Measurements from ENCODE around the gene MPG. TPM values are rescaled to one million over a fixed set of nuclear protein-coding genes. Genes with fewer than 3 reads are reported as not detected.

Gene MPG
- total RNA-seq, 2 experiments from 2014 or later = 53.6 to 56.8 TPM

DNA sequence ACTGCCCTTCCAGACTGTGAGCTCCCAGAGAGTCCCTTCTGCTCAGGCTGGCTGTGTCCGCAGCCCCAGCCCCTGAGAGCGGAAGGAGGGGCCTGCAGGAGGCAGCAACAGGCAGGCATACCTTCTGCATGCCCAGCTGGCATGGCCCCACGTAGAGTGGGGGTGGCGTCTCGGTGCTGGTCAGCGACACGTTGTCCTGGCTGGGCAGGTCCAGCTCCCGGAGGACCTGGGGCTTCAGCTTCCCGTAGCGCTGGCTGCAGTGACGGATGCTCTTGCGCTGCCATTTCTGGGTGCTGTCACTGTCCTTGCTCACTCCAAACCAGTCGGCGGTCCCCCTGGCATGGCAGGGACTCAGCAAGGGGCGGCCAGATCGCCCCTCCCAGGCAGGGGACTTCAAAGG, 14.6 kb upstream of the MPG start:
- CTCF ChIA-PET = interaction anchor here (1.0 to 10.9 kb wide), 4 partner anchors 32 to 118 kb away, joined by 3 to 238 read pairs (median 4); partner anchors contain the start of gene HBQ1
- POLR2A ChIA-PET = no interaction called here

DNA sequence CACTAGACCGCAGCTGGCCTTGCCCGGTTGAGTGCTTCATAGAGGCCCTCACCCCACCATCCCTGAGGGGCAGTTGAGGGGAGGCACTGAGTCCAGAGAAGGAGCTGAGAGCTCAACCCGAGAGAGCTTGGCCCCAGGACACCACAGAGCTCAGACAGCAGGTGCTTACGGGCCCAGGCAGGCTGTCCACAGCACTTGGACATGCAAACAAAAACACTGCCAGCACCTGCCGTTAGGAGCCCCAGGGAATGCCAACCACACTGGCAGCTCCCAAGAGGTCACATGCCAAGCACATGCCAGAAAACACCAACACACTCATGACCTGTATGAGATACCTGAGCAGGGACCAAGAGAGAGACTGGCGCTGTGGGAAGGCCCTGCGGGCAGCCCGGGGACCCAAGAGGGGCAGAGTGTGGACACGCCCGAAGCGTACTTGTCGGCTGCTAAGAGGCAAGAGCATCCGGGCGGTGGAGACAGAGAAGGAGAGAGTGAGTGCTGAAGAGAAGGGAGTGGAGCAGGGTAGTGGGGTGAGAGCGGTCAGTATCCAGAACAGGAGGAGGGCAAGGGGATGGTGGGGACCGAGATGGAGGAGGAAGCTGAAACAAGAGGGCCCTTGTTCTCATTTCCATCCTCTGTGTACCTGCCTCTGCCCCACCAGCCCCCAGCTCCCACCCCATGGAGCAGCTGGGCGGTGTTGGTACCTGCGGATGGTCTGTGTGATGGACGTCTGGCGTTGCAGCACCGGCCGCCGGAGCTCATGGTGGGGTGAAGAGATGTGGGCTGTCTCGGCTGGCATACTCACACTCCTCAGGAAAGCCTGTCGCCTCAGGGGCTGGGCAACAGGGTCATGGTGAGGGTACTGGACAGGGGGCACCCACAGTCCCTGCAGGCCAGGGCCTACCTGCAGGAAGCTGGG, 13.8 kb upstream of the MPG start:
- POLR2A ChIA-PET = interaction anchor here (0.5 kb wide), 1 partner anchor 164 kb away, joined by 3 read pairs; no protein-coding TSS in a partner anchor
- CTCF ChIA-PET = interaction anchor here (1.0 to 10.9 kb wide), 9 partner anchors 8 to 118 kb away, joined by 4 to 238 read pairs (median 14); partner anchors contain the start of genes HBQ1 and MPG

DNA sequence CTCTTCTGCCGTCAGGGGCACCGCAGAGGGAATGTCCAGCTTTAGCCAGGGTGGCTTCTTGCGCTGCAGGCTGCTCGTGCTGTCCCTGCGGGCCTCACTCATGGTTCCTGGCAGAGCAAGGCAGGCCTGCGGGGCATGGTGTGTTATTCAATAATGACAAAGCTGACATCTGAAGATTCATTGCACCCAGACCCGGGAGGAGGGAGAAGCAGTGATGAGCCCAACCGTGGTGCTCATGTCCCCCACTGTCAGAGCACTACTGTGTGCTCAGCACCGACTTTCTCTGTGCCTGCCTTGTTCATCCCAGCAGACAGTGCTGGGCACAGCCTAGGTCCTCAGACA, 13.1 kb upstream of the MPG start:
- CTCF ChIA-PET = interaction anchor here (1.0 to 10.9 kb wide), 9 partner anchors 9 to 117 kb away, joined by 5 to 238 read pairs (median 14); partner anchors contain the start of genes HBQ1 and MPG
- POLR2A ChIA-PET = no interaction called here

DNA sequence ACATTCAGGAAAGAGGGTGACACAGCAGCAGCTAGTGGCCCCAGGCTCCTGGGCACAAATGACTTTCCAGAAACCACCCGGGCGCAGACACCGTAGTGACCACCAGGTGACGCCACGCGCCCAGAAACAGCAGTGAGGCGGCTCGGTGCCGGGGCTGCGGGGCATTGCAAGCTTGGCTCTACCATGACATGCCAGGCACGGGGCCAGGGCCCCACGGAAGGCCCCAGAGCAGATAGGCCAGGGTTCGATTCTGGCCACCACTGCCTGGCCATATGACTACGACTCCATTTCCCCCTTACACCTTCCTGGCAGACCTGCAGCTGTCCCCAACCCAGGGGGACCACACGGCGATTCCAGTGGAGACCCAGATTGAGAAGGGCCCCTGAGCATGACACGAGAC, 12.3 kb upstream of the MPG start:
- POLR2A ChIA-PET = interaction anchor here (0.9 to 1.4 kb wide), 2 partner anchors 12 to 31 kb away, joined by 3 to 4 read pairs; partner anchors contain the start of gene MPG
- CTCF ChIA-PET = interaction anchor here (0.5 to 10.9 kb wide), 19 partner anchors 9 to 536 kb away, joined by 3 to 238 read pairs (median 7); partner anchors contain the start of genes HBQ1 and MPG

DNA sequence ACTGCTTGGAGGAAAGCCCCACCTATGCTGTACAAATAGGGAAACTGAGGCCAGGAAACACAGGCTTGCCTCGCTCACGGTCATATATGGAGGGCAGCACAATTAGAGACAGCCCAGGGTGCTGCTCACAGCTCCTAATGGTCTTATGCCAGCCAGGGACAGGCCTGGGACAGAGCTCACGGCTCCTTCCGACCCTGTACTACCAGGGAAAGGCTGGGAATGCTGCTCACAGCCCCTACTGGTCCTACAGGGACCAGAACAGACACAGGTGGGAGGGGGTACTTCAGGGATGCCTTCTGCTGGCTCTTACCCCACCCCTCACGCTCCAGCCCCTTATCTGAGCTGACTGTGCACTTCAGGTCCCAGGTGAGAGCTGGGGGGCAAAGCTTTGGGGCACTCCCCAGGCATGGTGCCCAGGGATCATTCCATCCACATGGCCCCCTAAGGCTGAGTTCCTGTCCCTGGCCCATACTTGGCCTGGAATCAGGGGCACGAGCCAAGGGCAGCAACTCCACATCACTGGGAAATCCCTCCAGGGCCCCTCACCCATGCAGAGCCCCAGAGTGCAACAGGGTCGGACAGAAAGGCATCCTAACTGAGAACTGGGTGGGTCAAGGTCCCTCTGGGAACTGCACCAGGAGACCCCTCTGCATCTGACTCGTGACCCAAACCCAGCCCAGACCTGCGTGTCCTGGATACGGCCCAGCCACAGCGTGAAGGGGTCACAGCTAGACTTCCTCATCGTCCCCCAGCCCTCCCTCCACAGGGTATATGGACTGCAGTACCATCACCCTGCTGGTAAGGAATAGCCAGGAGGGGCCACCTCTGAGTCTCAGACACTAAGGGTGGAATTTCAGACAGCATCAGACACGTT, 11.5 kb upstream of the MPG start:
- CTCF ChIA-PET = interaction anchor here (0.7 to 10.9 kb wide), 17 partner anchors 8 to 301 kb away, joined by 3 to 238 read pairs (median 7); partner anchors contain the start of genes HBQ1 and MPG
- POLR2A ChIA-PET = interaction anchor here (0.9 to 1.4 kb wide), 2 partner anchors 11 to 30 kb away, joined by 3 to 4 read pairs; partner anchors contain the start of gene MPG

DNA sequence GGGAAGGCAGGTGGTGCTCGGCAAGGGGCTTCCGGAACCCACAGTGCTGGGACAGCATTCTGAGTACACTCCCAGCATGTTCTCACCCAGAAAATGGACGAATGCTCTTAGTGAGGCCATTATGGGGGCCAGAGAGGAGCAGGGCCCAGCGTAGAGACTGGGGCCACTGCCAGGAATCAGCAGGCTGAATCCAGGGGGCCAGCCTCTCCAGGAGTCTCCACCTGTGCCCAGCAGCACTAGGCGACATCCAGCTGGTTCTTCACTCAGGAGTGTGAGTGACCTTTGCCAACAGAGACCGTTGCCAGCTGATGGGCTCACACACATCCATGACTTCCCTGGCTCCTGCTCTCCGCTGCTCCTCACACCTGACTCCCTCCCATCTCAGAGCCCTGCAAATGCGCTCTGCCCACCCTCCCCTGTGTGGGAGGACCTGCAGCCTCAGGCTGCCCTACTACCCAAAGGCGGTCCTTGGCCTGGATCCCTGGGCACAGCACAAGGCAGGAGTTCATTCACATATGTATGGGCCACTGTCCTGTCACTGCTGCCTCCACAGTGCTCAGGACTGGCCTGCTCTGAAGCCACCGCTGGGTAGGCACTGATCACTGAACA, 10.7 kb upstream of the MPG start:
- ChIA-PET POLR2A (no interaction called here), CTCF (interaction anchor here (10.9 kb wide), 1 partner anchor 28 kb away, joined by 238 read pairs; no protein-coding TSS in a partner anchor)

DNA sequence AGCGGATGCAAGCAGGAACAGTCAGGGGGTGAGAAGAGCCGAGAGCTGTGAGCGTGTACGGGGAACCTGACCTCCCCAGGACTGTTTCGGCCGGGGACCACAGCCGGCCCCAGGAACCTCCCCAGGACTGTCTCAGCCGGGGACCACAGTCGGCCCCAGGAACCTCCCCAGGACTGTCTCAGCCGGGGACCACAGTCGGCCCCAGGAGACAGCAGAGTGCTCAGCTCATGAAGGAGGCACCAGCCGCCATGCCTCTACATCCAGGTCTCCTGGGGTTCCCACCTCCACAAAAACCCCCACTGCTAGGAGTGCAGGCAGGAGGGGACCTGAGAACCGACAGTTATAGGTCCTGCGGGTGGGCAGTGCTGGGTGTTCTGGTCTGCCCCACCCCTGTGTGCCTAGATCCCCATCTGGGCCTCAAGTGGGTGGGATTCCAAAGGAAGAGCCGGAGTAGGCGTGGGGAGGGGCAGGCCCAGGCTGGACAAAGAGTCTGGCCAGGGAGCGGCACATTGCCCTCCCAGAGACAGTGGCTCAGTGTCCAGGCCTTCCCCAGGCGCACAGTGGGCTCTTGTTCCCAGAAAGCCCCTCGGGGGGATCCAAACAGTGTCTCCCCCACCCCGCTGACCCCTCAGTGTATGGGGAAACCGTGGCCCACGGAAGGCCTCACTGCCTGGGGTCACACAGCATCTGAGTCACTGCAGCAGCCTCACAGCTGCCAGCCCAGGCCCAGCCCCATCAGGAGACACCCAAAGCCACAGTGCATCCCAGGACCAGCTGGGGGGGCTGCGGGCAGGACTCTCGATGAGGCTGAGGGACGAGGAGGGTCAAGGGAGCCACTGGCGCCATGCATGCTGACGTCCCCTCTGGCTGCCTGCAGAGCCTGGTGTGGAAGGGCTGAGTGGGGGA, 9.9 kb upstream of the MPG start:
- POLR2A ChIA-PET = interaction anchor here (0.6 to 1.6 kb wide), 2 partner anchors 9 to 109 kb away, joined by 3 to 5 read pairs; partner anchors contain the start of gene MPG

DNA sequence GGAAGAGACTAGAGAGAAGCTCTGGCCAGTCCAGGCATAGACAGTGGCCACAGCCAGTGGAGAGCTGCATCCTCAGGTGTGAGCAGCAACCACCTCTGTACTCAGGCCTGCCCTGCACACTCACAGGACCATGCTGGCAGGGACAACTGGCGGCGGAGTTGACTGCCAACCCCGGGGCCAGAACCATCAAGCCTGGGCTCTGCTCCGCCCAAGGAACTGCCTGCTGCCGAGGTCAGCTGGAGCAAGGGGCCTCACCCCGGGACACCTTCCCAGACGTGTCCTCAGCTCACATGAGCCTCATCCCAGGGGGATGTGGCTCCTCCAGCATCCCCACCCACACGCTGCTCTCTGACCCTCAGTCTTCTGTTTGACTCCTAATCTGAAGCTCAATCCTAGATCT, 8.8 kb upstream of the MPG start:
- CTCF ChIA-PET = interaction anchor here (1.0 to 10.9 kb wide), 2 partner anchors 14 to 26 kb away, joined by 4 to 238 read pairs; no protein-coding TSS in a partner anchor

More for the DNA sequence above, 9.9 kb upstream of the MPG start:
- CTCF ChIA-PET = interaction anchor here (1.0 to 10.9 kb wide), 2 partner anchors 15 to 27 kb away, joined by 4 to 238 read pairs; no protein-coding TSS in a partner anchor

DNA sequence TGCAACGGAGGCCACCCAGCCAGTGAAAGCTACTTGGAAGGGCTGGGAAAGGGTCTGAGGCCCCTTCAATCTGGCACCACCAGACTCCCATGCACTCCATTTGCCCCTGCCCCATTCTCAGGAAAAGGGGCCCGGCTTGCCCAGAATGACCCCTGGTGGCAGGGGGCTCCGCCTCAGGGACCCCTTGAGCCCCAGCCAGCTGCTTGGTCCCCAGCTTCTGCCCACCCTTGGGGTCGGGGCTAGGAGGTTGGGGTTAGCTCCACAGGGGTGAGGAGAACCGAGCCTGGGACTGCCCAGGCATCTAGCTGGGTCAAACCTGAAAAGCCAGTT, 6.8 kb upstream of the MPG start:
- ChIA-PET CTCF (interaction anchor here (0.6 to 10.9 kb wide), 3 partner anchors 24 to 914 kb away, joined by 3 to 238 read pairs (median 5); no protein-coding TSS in a partner anchor), POLR2A (interaction anchor here (0.6 kb wide), 1 partner anchor 77 kb away, joined by 3 read pairs; no protein-coding TSS in a partner anchor)

More for the DNA sequence above, 8.8 kb upstream of the MPG start:
- POLR2A ChIA-PET = interaction anchor here (0.6 to 1.6 kb wide), 3 partner anchors 8 to 108 kb away, joined by 3 to 5 read pairs (median 3); partner anchors contain the start of gene MPG

DNA sequence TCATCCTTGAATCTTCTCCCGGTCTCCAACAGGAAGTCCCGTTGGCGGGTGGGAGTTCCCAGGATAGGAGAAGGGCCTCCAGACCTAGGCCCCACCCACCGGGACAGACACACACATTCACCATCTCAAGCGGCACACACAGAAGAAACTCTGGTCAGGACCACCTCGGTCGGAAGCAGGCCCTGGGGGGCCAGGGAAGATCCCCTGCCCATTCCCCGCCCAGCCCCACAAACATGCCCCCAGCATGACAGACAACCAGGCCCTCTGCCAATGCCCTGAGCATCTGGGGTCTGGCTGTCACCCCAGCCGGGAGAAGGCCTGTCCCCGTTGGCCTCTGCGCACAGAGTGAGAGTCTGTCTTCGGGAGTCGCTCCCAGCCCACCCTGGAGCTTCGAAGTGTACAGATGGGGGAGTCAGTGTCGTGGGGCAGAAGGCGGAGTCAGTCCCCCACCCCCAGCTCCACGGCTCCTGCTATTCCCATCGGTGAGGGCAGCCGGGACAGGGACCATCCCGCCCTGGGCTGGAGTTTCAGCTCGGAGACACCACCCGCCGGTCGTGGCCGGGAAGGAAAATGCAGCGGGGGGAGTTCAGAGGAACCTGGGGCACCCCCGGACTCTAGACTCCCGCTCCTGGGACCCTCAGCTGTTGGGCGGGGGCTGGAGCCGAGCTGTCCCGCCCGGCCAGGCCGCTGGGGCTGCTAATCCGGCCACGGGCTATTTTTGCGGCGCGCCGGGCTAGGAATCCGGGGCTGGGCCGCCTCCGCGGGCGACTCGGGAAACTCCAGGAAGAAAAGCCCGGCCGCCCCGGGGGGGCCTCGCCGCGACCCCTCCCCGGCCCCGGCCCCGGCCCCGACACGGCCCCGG, 6.3 kb upstream of the MPG start:
- POLR2A ChIA-PET = interaction anchor here (0.6 kb wide), 1 partner anchor 77 kb away, joined by 3 read pairs; no protein-coding TSS in a partner anchor
- CTCF ChIA-PET = interaction anchor here (0.6 to 10.9 kb wide), 5 partner anchors 13 to 913 kb away, joined by 3 to 238 read pairs (median 3); no protein-coding TSS in a partner anchor

DNA sequence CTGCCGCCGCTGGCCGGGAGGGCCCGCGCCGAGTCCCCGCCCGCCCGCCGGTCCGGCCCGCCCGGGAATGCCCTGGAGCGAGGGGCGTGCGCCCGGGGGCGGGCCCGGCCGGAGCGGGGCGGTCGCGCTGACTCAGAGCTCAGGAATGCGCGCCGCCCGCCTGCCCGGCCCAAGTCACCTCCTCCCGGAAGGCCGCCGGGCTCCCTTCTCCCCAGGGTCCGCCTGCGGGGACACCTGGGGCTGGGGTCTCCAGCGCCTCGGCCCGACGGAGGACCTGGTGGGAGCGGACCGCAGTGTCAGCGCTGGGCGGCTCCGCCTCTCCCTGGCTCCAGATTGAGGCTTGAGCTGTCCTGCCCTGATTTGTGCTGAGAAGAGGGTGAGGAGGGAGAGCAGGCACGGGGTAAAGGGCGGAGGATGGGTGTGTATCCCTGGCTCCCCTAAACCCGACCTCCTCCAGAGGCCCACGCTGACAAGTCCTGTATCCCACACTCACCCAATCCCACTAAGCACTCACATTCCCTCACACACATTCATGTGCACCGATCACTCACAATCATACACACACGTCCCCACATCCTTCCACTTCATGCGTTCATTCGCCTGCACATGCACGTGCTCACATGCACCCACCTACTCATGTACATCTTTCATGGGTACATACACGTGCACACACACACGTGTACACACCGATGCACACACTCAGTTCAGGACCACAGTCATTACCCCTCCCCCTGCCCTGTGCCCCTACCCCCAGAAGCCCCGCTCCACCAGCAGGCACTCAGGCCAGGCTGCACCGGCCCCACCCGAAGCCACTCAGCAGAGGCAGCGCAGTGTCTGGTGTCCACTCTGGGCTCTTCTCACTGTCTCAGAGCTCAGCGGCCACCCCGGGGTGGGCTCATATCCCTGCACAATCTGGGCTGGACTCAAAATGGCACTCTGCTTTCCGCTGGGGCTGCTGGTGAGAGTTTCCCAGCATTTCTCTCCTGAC, 5.2 kb upstream of the MPG start, which contains the start of gene RHBDF1:
RHBDF1 (minus strand) TSS at position 71 of the 988 bp plus-strand sequence. CDS start 7,616 bp downstream, outside the sequence.
- ChIA-PET CTCF (interaction anchor here (1.0 to 10.9 kb wide), 4 partner anchors 12 to 109 kb away, joined by 3 to 238 read pairs (median 4); no protein-coding TSS in a partner anchor), POLR2A (no interaction called here)

DNA sequence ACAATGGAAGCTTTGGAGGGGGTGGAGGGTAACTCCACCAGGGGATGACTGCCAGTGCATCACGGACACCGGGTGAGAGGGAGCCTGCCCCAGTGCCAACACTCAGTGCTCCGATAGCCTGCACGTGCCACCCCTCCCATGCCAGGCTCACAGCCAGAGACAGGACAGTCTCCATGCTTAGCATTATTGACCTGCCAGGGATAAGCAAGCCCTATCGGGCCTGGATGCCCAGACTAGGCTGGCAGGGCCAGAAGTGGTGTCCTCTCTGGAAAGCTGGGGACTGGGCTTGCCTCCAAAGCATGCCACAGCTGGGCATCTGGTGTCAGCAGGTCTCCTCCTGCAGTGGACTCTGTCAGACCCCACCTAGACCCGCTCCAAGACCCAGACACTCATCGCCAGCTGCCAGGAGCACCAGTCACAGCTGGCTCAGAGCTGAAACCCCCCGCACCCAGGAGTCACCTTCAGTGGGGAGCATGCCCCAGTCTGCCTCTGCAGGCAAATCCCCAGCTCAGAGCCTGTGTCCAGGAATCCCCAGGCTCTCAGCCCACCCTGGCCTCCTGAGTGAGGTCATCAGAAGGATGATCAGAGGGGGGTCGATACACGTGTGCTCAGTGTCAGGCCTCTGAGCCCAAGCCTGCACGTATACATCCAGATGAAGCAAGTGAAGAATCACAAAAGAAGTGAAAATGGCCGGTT, 3.8 kb upstream of the MPG start:
- POLR2A ChIA-PET = no interaction called here
- CTCF ChIA-PET = interaction anchor here (1.0 to 2.7 kb wide), 3 partner anchors 9 to 33 kb away, joined by 3 to 27 read pairs (median 5); no protein-coding TSS in a partner anchor

DNA sequence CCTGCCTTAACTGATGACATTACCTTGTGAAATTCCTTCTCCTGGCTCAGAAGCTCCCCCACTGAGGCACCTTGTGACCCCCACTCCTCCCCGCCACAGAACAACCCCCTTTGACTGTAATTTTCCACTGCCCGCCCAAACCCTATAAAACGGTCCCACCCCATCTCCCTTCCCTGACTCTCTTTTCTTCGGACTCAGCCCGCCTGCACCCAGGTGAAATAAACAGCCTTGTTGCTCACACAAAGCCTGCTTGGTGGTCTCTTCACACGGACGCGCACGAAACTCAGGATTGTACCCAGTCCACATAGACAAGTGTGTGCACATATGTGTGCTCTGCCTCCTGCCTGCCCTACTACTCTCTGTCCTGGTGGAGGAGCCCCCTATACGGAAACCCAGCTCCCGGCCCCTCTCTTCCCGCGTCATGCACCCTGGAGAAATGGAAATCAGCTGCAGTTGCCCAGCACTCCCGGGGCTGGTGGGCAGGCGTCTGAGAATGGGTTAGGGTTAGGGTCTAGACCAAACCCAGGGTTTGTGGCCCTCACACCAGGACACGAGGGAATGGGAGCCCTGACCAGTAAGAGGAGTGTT, 3.2 kb upstream of the MPG start:
- ChIA-PET CTCF (interaction anchor here (0.6 to 2.7 kb wide), 4 partner anchors 9 to 32 kb away, joined by 3 to 27 read pairs (median 4); no protein-coding TSS in a partner anchor), POLR2A (no interaction called here)

Data from activated CD8-positive, alpha-beta memory T cell treated with anti-CD3 and anti-CD28 coated beads for 36 hours (primary cell).